GM21723 (cell line): ENCODE data around the gene CC2D2A.

ENCODE experiments used
- ATAC-seq: cut with Tn5 transposase; IDR thresholded peaks from one replicate; pipeline ENCODE4 v1.9.1; 2021; ENCODE audit warnings: mild to moderate bottlenecking, moderate library complexity; ENCODE audit not compliant: unreplicated experiment

Gene CC2D2A

GRCh38 chr4:15459706-15460105 is 10.0 kb upstream of the CC2D2A start:
- no peak for ATAC-seq

GRCh38 chr4:15466596-15466995 is 3.1 kb upstream of the CC2D2A start:
- ATAC-seq = no peak

GRCh38 chr4:15470128-15470475 is 420 bp downstream of the CC2D2A start:
- ATAC-seq = no peak

GRCh38 chr4:15476396-15476795 is 6.7 kb downstream of the CC2D2A start:
- no peak for ATAC-seq

GRCh38 chr4:15478724-15479088 is 9.0 kb downstream of the CC2D2A start:
- ATAC-seq = no peak

GRCh38 chr4:15479089-15479912 is 9.6 kb downstream of the CC2D2A start:
- peak; percentile 64 for ATAC-seq

GRCh38 chr4:15479913-15480185 is 10.2 kb downstream of the CC2D2A start:
- ATAC-seq = no peak

- no peak for ATAC-seq
These were observed 12.5 kb downstream of the CC2D2A start for GRCh38 chr4:15481961-15482745.

GRCh38 chr4:15482842-15483241 is 13.2 kb downstream of the CC2D2A start:
- ATAC-seq = no peak

- ATAC-seq = no peak
These were observed 18.5 kb downstream of the CC2D2A start for GRCh38 chr4:15488136-15488535.

GRCh38 chr4:15488658-15489470 is 19.2 kb downstream of the CC2D2A start:
- ATAC-seq = no peak

GRCh38 chr4:15489551-15489950 is 19.9 kb downstream of the CC2D2A start:
- no peak for ATAC-seq

GRCh38 chr4:15493411-15493810 is 23.7 kb downstream of the CC2D2A start:
- no peak for ATAC-seq

GRCh38 chr4:15495621-15496020 is 25.9 kb downstream of the CC2D2A start:
- no peak for ATAC-seq

GRCh38 chr4:15498356-15498755 is 28.7 kb downstream of the CC2D2A start:
- no peak for ATAC-seq

- no peak for ATAC-seq
These were observed 31.0 kb downstream of the CC2D2A start for GRCh38 chr4:15500701-15501100.

GRCh38 chr4:15501941-15502340 is 32.3 kb downstream of the CC2D2A start:
- ATAC-seq = no peak

GRCh38 chr4:15502384-15502783 is 32.7 kb downstream of the CC2D2A start:
- no peak for ATAC-seq

GRCh38 chr4:15504041-15504440 is 34.4 kb downstream of the CC2D2A start:
- no peak for ATAC-seq

- no peak for ATAC-seq
These were observed 36.8 kb downstream of the CC2D2A start for GRCh38 chr4:15506464-15506863.

- ATAC-seq = no peak
These were observed 38.0 kb downstream of the CC2D2A start for GRCh38 chr4:15507679-15508078.

- no peak for ATAC-seq
These were observed 41.3 kb downstream of the CC2D2A start for GRCh38 chr4:15510961-15511360.
